ENCODE data around the gene PTGIR.
"Not testable (repeated sequence)": the region's sequence is repeated elsewhere in the genome, so short reads cannot be mapped to it uniquely, and the experiment has no call there.

Gene PTGIR

DNA sequence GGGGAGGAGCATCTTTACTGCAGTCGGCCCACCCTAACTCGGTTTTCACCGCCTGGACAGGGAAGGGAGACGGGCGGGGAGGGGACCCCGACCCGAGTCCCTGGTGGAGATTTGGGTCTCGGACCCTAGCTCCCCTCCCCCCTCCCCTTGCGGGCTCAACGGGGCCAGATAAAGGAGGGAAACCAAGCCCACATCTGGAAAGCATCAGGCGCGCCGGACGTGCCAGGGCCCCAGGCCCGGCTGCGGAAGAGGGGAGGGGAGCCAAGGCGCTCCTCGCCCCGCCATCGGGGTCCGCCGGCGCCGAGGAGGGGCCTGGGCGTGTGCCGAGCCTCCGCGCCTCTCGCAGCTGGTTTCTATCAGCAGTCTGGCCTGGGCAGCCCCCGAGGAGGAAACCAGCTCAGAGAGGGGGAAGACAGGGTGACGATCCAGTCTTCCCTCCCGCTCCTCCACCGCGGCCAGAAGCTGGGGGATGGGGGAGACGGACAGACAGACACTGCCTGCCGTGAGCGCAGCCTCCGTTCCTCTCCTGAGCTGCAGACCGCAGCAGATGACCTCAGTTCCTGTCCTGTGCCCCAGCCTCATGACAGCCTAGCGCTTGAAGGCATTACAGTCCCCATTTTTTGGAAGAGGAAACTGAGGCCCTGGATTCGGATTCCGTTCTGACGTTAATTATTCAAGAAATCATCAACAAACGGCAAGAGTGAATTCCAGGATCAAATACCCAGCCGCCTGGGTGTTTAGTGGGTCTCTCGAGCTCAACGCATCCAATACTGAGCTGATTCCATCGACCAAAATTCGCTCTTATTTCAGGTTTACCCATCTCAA is 14.7 kb upstream of the PTGIR start:
- DNase-seq, result peak; percentile 77 to 89 (median 81)

DNA sequence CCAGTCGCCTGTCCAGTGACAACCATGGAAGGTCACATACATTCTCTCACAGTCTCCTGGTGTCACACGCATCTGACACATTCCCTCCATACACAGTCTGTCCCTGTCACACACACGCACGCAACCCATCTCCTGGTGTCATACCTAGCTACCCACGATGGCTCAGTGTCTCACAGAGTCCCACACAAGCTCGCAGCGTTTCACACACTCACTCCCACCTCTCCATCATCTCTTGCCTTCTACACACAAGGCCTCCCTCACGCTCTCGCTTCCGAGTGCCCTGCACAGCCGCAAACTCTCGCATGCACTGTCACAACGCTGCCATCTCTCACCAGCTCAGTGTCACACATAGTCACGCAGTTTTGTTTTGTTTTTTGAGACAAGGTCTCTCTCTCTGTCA is 12.3 kb upstream of the PTGIR start:
- DNase-seq, result no peak

DNA sequence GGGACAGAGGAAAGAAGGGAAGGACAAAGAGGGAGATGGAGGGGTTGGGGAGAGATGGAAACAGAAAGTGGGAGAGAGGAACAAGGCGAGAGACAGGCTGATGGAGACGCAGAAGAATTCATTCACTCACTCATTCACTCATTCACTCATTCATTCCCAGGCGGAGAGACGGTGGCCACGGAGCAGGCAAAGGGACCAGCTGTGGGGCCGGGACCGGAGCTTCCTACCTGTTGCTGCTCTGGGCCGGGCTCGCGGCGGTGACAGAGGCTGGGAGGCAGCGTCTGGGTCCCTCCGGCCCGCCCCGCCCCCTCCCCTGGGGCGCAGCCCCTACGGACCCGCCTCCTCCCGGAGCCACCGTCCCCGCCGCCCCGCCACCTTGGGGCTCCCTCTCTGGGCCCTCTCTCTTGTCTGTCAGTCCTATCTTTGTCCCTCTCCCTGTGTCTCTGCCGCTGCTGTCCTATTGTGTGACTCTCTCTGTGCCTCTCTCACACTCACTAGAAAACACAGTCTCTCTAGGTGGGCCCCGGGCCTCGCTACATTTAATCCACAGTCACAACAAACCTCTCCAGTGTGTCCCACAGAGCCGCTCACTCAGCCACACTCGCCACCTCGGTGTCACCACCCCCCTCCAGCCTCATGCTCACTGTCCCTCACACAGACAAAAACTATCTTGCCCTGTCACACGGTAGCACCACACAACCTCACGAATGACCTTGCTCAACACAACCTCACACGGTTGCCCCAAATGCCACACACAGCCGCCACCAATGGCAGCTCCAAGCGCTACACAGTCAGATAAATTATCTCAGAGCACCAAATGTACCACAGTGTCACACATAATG is 11.3 kb upstream of the PTGIR start, which contains the start of gene GNG8:
Gene GNG8, minus strand, starts transcription at position 283 of the 842 bp plus-strand sequence. CDS start 1,520 bp downstream, outside the sequence.
- no peak for DNase-seq

DNA sequence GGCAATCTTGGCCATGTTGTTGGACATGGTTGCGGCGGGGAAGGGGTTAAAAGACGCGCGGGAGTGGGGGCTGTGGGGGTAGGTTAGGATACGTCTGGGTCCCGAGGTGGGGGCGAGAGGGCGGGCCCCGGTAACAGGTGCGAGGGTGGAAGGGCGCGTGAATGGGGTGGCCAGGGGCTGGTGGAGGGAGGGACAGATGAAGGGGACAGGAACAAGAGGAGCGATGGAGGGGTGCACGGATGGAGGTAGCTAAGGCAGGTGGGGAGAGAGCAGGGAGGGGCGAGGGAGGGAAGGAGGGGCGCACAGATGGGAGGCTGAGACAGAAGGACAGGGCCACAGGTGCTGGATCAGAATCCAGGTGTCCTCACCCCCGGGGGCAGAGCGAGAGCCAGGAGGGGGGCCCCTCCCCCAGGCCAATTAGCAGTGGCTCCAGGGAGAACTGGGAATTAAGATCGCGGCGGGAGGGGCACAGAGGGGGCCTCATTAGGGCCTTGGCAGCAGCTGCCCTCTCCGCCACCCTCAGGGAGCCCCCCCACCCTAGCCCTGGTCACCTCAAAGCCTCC is 9.8 kb upstream of the PTGIR start:
- DNase-seq, result no peak

DNA sequence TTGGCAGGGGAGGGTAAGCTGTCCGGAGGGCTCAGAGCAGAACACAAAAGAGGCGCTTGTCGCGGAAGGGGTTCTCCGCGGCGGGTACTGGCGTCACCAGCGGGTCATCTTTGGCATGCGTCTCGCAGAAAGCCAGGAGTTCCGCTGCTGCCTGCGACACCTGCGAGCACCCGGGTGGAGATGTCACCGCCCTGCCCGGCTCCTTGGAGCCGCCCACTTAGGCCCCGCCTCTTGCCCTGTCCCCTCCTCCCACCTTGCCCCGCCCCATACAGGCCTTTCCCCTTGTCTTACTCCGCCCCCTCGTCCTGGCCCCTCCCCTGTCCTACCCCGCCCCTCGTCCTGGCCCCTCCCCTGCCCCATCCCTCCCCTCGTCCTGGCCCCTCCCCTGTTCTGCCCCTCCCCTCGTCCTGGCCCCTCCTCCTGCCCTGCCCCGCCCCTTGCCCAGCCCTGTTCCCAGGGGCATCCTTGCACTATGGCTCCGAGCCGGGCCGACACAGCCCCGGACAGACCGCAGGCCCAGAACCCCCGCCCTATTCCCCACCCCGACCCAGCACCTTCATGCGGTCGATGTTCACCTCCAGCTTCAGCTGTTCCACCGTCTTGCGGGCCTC is 9.3 kb upstream of the PTGIR start:
- peak; percentile 91 to 98 (median 93) for DNase-seq

DNA sequence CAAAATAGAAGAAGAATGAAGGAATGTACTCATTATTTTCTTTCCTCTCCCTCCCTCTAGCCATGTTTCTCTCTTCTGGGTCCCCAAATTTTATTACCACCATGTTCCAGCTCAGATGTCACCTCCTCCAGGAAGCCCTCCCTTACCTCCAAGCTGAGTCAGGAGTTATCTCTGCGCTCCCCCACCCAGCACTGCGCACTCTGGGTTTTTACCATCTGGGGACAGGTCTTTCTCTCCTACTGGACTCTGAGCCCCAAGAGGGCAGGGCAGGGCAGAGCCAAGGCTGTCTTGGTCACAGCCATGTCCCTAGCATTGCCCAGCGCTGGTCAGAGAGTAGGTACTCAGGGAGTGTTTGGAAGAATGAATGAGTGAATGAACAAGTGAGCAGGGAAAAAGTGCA is 8.2 kb upstream of the PTGIR start:
- no peak for DNase-seq

DNA sequence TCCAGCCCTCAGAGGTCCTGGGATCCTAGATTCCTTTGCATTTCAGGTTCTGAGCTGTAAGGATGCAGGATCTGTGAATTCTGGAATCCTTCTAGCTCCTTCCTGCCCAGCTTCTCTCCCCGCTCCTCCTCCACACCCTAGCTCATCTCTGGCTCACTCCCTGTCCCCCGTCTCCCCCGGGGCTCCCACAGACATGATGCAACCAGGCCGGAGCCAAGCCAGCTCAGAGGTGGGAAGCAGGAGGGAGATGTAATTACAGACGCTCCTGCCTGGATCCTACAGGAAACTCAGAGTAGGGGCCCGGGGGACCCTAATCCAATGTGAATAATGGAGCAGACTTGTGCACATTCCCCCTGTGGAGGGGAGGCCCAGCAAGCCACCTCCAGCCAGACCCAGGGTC is 6.6 kb upstream of the PTGIR start:
- peak in 2 of 3 donors; percentile 39 to 42 for DNase-seq

DNA sequence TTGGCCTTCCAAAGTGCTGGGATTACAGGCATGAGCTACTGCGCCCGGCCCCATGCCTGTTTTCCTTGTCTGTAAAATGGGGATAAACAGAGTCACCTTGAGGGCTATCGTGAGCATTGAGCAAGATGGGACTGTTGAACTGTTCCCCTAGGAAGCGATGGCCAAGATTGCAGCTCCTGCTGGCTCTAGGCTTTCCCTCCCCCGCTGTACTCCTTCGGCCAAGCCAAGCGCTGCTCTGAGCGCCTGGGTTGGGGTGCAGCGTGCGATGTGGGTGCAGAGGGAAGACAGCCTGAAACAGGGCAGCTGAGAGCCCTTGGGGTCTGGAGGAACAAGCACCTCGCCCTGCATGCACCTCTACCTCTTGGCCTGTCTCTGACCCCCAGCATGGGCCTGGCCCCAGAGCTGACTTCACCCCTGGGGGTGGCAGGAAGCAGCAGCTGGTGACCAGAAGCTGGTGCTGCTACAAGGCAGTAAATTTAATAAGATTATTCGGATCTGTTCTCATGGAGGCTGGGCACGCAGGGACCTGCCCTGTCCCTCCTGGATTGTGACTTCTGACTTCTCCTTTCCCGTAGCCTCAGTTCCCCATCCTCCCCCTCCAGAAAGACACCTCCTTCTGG is 5.8 kb upstream of the PTGIR start:
- peak in 1 of 3 donors; percentile 31 for DNase-seq

DNA sequence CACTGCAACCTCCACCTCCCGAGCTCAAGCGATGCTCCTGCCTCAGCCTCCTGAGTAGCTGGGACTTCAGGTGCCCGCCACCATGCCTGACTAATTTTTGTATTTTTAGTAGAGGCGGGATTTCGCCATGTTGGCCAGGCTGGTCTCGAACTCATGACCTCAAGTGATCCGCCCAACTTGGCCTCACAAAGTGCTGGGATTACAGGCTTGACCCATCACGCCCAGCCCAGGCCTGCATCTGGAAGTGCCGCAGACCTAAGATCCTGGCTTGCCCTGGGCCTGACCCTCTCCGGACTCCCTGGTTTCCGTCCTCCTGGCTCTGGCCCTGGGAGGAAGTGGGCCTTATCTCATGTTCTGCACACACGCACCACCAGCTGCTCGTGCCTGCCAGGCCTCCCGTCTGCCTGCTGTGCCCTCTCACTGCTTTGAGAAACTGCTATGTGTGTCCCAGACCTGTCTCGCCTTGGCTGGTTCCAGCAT is 4.7 kb upstream of the PTGIR start:
- DNase-seq, result peak in 1 of 3 donors; percentile 31

DNA sequence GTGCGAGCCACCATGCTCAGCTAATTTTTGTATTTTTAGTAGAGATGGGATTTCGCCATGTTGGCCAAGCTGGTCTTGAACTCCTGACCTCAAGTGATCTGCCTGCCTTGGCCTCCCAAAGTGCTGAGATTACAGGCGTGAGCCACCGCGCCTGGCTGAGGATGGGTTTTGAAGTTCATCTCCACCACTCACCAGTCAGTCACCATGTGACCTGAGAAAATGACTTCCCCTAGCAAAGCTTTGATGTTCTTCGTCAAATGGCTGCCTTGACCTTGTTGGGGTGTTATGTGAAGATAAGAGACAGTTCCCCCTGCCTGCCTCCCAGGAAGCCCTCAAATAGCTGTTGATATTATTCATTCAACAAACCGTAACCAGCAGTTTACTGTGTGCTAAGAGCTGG is 4.1 kb upstream of the PTGIR start:
- DNase-seq, result not testable (repeated sequence)

DNA sequence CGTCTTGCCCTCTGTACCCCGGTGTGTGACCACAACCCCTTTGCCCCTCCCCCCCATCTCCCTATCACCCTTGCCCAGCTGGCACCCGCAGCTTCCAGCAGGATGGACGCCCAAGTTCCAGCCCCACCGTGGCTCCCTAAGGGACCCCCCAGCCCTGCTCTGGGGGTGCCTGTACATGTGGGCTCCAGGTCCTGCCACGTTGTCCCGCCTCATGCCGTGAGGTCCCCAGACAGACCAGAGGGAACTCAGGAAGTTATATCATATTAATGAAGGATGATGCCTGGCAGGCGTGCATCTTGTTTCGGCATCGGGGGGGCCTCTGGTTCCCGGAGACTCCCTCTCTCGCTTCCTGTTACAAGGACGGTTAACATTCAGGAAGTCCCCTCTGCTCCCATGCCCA is 1.6 kb upstream of the PTGIR start:
- DNase-seq, result peak; percentile 61 to 69 (median 69)

DNA sequence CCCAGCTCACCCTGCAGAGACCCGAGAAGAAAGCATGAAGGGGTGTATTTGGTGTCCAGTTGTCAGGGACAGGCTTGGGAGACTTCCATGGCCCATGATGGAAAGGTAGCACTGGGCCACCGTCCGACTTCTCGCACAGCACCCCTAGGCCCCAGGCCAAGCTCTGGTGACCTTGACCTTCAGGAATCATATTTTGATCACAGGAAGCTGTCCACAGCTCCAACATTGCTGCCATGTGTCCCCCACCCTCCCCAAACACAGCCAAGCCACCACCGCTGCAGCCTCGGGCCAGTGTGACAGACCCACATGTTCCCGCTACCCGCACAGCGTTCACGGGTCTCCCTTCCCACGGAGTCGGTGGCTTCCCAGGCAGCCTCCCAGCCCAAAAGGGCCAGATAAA is 842 bp upstream of the PTGIR start:
- no peak for DNase-seq

DNA sequence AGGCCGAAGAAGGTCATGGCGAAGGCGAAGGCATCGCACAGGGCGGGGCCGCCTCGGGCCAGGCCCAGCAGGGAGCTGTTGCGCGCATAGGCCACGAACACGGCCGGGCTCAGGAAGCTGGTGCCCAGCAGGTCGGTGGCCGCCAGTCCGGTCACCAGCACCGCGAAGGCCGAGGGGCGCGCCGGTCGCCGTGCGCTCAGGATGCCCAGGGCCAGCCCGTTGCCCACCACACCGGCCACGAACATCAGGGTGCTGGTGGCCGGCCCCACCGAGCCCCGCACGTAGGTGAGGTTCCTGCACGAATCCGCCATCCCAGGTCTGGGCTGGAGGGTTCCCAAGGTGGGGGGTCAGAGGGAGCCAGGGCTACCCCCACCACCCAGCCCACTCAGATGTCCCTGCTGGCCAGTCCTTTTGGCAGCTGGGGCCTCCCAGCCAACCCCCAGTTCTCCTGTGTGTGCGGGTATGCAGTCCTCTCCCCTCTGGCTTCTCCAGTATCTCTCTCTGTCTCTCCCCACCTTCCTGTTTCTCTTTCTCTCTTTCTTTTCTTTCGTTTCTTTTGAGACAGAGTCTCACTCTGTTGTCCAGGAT is 880 bp downstream of the PTGIR start:
- no peak for DNase-seq

DNA sequence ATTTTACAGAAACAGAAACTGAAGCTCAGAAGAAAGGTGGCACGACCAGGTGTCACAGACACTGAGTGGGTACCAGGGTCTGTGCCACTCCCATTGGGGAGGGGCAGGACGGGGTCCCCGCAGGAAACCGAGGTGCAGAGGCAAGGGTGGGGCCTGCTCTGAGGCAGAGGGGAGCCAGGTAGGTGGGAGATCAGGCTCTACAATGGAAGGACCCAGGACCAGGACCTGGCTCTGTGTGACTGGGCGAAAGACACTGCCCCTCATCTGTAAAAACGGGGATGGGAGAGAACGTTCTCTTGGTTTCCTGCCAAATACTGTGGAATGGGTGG is 2.8 kb downstream of the PTGIR start:
- DNase-seq, result no peak

DNA sequence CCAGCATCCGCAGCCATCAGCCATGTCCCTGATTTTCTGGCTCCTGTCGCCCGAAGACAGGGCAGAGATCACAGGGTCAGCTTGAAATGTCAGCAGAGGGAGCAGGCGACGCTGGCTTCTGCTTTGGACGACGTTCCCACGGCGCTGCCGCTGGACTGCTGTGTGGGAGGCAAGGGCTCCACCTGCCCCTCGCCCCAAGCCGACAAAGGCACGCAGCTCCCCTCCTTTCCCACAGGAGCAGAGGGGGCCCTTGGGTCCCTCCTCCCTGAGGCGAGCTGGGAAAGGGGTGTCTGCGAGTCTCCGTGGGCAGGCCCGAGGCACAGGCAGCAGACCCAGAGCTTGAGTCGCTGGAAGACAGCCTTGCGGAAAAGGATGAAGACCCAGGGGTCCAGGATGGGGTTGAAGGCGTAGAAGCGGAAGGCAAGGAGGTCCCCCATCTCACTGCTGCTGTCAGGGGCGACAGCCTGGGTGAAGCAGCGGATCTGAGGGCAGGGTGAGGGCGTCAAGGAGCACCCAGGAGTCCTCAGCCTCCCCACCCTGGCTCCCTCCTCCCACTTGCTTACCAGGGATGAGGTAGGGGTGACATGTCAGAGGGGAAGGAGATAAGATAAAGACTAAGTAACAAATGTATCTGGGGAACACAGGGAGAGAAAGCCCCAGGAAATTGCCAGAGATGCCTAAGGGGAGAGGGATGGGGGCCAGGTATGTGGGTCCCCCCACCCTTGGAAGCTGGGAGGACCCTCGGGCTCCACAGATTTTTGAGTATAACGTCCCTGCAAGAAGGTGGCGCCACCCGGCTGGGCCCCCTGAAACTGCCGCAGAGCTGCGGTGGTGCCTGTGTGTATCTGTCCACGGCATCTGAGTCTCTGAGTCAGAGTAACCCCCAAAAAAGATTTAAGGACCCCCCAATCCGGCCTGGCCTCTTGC is 3.4 kb downstream of the PTGIR start:
- DNase-seq, result no peak

DNA sequence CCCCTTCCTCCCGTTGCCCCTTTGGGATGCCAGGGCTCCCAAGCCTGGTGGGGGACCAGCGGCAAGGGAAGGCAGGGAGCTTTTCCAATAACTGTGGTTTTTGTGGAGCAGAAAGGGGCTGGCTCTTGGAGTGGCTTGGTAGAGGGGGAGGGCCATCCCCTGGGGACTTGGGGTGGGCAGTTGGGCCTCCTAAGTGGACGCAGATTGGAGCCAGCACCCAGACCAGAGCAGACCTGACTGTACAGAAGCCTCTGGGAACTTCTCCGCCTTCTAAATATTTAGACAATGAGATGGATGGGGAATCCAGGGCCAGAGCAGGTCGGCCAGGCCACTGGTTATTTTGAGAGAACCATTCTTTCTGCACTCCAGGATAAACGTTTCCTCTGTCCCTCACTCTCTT is 4.2 kb downstream of the PTGIR start:
- no peak for DNase-seq

DNA sequence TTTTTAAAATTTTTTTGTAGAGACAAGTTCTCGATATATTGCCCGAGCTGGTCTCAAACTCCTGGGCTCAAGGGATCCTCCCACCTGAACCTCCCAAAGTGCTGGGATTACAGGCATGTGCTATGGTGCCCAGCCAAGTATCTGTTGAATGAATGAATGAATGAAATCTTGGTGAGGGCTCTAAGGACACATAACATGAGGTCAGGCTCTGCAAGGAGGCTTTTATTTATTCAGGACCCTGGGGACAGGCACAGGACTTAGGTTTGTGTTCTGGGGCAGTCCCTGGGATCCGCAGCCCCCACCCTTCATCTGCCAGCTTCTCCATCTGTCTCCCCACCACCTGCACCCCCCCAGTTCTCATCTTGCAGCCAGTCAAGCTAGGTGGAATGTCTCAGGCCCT is 4.6 kb downstream of the PTGIR start:
- DNase-seq, result no peak

DNA sequence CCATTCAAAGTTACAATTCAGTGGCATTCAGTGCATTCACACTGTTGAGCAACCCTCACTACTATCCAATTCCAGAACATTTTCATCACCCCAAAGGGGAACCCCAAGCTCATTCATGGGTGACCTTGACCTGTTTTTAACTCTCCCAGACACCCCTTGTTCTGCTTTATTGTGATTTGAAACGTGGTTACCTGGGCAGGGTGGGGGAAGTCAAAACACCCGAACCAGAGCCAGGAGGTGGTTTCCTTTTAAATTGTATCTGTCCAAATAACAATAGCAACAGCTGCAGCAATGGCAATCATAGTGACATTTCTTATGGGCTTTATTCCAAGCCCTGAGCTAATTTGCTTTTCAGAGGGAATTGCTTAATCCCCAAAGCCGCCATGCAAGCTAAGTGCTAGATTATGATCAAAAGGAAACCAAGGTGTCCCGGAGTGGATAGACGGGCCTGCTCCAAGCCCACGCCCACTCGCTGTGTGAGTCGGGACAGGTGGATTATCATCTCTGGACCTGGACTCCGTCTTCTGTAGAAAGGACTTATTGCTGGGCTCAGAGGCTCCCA is 6.1 kb downstream of the PTGIR start:
- DNase-seq, result peak; percentile 69 to 74 (median 70)

DNA sequence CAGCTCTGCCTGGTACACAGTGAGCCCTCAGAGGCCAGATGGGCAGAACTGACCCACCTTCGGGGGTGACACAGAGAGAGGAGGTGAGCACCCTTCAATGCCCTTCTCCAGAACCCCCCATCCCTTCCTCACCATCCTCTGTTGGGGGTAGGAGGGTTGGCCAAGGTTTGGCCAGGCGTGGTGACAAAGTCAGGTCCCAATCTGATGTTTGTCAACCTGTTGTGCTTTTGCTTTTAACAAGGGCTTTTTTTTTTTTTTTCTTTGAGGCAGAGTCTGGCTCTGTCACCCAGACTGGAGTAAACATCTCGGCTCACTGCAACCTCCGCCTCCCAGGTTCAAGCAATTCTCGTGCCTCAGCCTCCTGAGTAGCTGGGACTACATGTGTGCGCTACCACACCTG is 7.3 kb downstream of the PTGIR start:
- no peak for DNase-seq

DNA sequence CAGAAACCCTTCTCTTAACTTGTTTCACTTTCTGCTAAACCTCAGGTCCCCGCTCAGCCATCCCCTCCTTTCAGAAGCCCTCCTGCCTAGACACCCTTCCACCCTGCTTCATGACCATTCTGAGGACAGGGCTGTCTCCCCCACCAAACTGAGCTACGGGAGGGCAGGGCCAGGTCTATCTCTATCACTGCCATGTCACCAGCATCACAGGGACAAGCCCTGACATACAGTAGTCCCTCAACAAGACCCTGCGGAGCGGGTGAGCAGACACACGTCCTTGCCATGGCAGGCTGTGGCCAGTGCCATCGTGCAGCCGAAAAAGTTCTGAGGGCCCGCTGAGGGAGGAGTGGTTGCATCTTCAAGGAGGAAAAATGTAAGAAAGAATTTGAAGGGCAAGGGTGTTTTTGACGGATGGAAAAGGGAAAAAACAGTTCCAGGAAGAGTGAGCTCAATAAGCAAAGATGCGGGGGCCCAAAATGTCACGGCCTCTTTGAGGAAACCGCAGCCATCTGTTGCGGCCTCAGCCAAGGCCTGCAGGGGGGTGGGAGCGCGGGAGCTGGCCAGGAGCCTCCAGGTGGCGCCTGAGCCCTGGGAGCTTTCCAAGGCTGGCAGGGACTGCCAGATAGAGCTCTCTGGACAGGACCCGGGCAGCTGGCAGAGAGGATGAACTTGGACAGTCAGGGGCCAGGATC is 8.1 kb downstream of the PTGIR start:
- DNase-seq, result peak; percentile 67 to 87 (median 82)
